Right lobe of liver (tissue), 6 donors: ENCODE results near the gene PIGV. TPM values are rescaled to one million over a fixed set of nuclear protein-coding genes. Genes with fewer than 3 reads are reported as not detected.

ENCODE experiments used
- ATAC-seq, 4 donors: fragments of 200-7000 bp; cut with Tn5 transposase; one replicate each; pipeline ENCODE4 v1.9.1; 2020; ENCODE audit warnings: mild to moderate bottlenecking in 4 of 4, moderate library complexity in 4 of 4
- DNase-seq, 3 donors: peaks; one replicate each; pipeline ENCODE4 v3.0.0-alpha.2; 2020
- H3K27ac ChIP-seq, 3 donors: fragments of 200-600 bp; one replicate each; pipeline ENCODE4 v1.8.0; 2022
- H3K27me3 ChIP-seq, 2 donors: fragments of 200-600 bp; one replicate each; pipeline ENCODE4 v1.8.0; 2022
- H3K36me3 ChIP-seq, 4 donors: fragments of 200-600 bp; sonication (generic) in 1 of 4; one replicate each; pipeline versions ENCODE4 v1.5.1 to v1.8.0; 2017 to 2022; ENCODE audit warnings: control low read depth in 1 of 4
- H3K4me1 ChIP-seq, 4 donors: fragments of 200-600 bp; sonication (generic) in 1 of 4; one replicate each; pipeline versions ENCODE4 v1.5.1 to v1.8.0; 2017 to 2022; ENCODE audit warnings: control low read depth in 1 of 4
- H3K4me3 ChIP-seq, 3 donors: fragments of 200-600 bp; one replicate each; pipeline ENCODE4 v1.8.0; 2022
- H3K9me3 ChIP-seq, 4 donors: fragments of 200-600 bp; sonication (generic) in 1 of 4; one replicate each; pipeline versions ENCODE4 v1.5.1 to v1.8.0; 2017 to 2022; ENCODE audit warnings: control low read depth in 1 of 4
- POLR2A ChIP-seq: fragments of 450-650 bp; IDR thresholded peaks from one replicate; pipeline ENCODE4 v1.6.1; 2017; ENCODE audit warnings: antibody characterized with exemption, mild to moderate bottlenecking
- WGBS: methylation state at CpG from one replicate; pipeline ENCODE4 v1.1.6; 2018; ENCODE audit warnings: low coverage, low lambda C conversion rate; ENCODE audit not compliant: insufficient coverage; ENCODE audit errors: missing lambda C conversion rate; 5-methylcytosine and 5-hydroxymethylcytosine counted together
- intact Hi-C, 2 donors: fragments of 100-400 bp; cut with DNase I; formaldehyde crosslinking; loops; one replicate each; pipeline versions ENCODE4 v1.11.2 to v1.14.1; 2022
- total RNA-seq, 6 experiments: library from RNA; depleted of rRNA in 2 of 6; stranded (reverse); fragments of >200 nt in 2 of 6; fragmentation: NEBNext Ultra II Directional in 3 of 6; extraction: Animal tissue kit (Norgen Biotek cat#: 25700) in 3 of 6; gene quantifications; one replicate each; pipeline versions ENCODE4 v1.1.0 to v1.2.4, GENCODE V29; 2016 to 2023
- TF ChIP-seq, protein P1 (sequence below), 4 donors: fragments of 200-600 bp in 3 of 4; fragments of 450-650 bp in 1 of 4; IDR thresholded peaks; one replicate each; pipeline versions ENCODE4 v1.5.1 to v1.8.0; 2016 to 2022; ENCODE audit warnings: antibody characterized with exemption in 4 of 4, mild to moderate bottlenecking in 2 of 4
- donor health status: DM: no; HTN: yes; CAD: no.
- donor health status: DM: no; HTN: no; CAD: no.
- donor health status: DM: no; HTN: no; CAD: no.
- donor health status: DM: no; HTN: yes; CAD: no.
- donor health status: DM: no; HTN: yes; CAD: no.

Gene PIGV
- total RNA-seq, 6 experiments from 2014 or later = 13.2 to 27.8 (median 19.2) TPM

- Histone ChIP-seq H3K9me3 (no peaks in the 10 kb centered on the region), H3K4me3 (peak overlapping the region; percentile 54 to 66 (median 60)), H3K27ac (peak overlapping the region; percentile 36 to 80 (median 38)), H3K4me1 (peaks cover 0 to 59% (median 25%) of the 10 kb centered on the region in 4 donors), H3K27me3 (no peaks in the 10 kb centered on the region), H3K36me3 (no peaks in the 10 kb centered on the region)
- intact Hi-C loops = no loop called here
- no peak for TF ChIP-seq POLR2A
- TF ChIP-seq, protein P1, sequence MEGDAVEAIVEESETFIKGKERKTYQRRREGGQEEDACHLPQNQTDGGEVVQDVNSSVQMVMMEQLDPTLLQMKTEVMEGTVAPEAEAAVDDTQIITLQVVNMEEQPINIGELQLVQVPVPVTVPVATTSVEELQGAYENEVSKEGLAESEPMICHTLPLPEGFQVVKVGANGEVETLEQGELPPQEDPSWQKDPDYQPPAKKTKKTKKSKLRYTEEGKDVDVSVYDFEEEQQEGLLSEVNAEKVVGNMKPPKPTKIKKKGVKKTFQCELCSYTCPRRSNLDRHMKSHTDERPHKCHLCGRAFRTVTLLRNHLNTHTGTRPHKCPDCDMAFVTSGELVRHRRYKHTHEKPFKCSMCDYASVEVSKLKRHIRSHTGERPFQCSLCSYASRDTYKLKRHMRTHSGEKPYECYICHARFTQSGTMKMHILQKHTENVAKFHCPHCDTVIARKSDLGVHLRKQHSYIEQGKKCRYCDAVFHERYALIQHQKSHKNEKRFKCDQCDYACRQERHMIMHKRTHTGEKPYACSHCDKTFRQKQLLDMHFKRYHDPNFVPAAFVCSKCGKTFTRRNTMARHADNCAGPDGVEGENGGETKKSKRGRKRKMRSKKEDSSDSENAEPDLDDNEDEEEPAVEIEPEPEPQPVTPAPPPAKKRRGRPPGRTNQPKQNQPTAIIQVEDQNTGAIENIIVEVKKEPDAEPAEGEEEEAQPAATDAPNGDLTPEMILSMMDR (IDR thresholded peaks at IDR 0.05) = no peak
- DNase-seq (no peak), ATAC-seq (no peak)
- WGBS = 6% methylated on average over 6 of the region's 17 CpGs
Measured at GRCh38 chr1:26827106-26827604, 39.4 kb downstream of the PIGV start.

- no peaks in the 10 kb centered on the region for H3K9me3 ChIP-seq
- 44% methylated on average over 11 of the region's 11 CpGs for WGBS
- TF ChIP-seq, protein P1 (IDR thresholded peaks at IDR 0.05) = no peak
- TF ChIP-seq POLR2A = no peak
- peaks cover 0 to 64% (median 27%) of the 10 kb centered on the region in 4 donors for H3K4me1 ChIP-seq
- H3K4me3 ChIP-seq = peak overlapping the region; percentile 54 to 66 (median 60)
- DNase-seq (no peak), ATAC-seq (no peak)
- no peaks in the 10 kb centered on the region for H3K27me3 ChIP-seq
- peaks cover 0 to 5% (median 2%) of the 10 kb centered on the region in 4 donors for H3K36me3 ChIP-seq
- intact Hi-C loops = no loop called here
- peak overlapping the region in 1 of 3 donors; percentile 38 for H3K27ac ChIP-seq
Measured at GRCh38 chr1:26827663-26828062, 39.9 kb downstream of the PIGV start.

- peak overlapping the region in 1 of 3 donors; percentile 10 for H3K4me3 ChIP-seq
- intact Hi-C loops = no loop called here
- WGBS = 13% methylated on average over 4 of the region's 4 CpGs
- H3K9me3 ChIP-seq = no peaks in the 10 kb centered on the region
- DNase-seq = peak in 2 of 3 donors; percentile 55 to 73
- ATAC-seq = peak in 3 of 4 donors; percentile 11 to 26 (median 13)
- peaks cover 0 to 65% (median 28%) of the 10 kb centered on the region in 4 donors for H3K4me1 ChIP-seq
- TF ChIP-seq, protein P1 (IDR thresholded peaks at IDR 0.05) = no peak
- TF ChIP-seq POLR2A = no peak
- peak overlapping the region in 1 of 3 donors; percentile 29 for H3K27ac ChIP-seq
- H3K36me3 ChIP-seq = peaks cover 0 to 13% (median 4%) of the 10 kb centered on the region in 4 donors
- H3K27me3 ChIP-seq = no peaks in the 10 kb centered on the region
Measured at GRCh38 chr1:26828411-26828991, 40.8 kb downstream of the PIGV start.

GRCh38 chr1:26829184-26829911 is 41.6 kb downstream of the PIGV start:
- H3K36me3 ChIP-seq = peaks cover 0 to 22% (median 10%) of the 10 kb centered on the region in 4 donors
- H3K4me1 ChIP-seq = peaks cover 0 to 65% (median 28%) of the 10 kb centered on the region in 4 donors
- no peak overlapping the region for H3K4me3 ChIP-seq
- no peaks in the 10 kb centered on the region for H3K27me3 ChIP-seq
- no peaks in the 10 kb centered on the region for H3K9me3 ChIP-seq
- ATAC-seq (no peak), DNase-seq (no peak)
- 86% methylated on average over 6 of the region's 6 CpGs for WGBS
- H3K27ac ChIP-seq = peak overlapping the region in 1 of 3 donors; percentile 29
- TF ChIP-seq, protein P1 (IDR thresholded peaks at IDR 0.05) = no peak
- TF ChIP-seq POLR2A = no peak
- intact Hi-C loops = no loop called here
